ENCODE measurements around the gene BCAM.

The BCAM gene

GRCh38 chr19:44812142-44812718 lies 3.3 kb downstream of the BCAM start:
- no peak overlapping the region for H3K4me3 ChIP-seq (replicated peaks; ENCODE audit: low read depth, low read length)
- H3K36me3 ChIP-seq (ENCODE audit: control insufficient read depth, insufficient read depth, low read length): no peaks in the 10 kb centered on the region
- DNase-seq (ENCODE audit: extremely low read depth, insufficient read length): no peak
- H3K27me3 ChIP-seq (replicated peaks; ENCODE audit: control insufficient read depth, insufficient read depth, low read length): no peaks in the 10 kb centered on the region; the same call in 1 of the 2 replicates
- TF ChIP-seq, protein P1, sequence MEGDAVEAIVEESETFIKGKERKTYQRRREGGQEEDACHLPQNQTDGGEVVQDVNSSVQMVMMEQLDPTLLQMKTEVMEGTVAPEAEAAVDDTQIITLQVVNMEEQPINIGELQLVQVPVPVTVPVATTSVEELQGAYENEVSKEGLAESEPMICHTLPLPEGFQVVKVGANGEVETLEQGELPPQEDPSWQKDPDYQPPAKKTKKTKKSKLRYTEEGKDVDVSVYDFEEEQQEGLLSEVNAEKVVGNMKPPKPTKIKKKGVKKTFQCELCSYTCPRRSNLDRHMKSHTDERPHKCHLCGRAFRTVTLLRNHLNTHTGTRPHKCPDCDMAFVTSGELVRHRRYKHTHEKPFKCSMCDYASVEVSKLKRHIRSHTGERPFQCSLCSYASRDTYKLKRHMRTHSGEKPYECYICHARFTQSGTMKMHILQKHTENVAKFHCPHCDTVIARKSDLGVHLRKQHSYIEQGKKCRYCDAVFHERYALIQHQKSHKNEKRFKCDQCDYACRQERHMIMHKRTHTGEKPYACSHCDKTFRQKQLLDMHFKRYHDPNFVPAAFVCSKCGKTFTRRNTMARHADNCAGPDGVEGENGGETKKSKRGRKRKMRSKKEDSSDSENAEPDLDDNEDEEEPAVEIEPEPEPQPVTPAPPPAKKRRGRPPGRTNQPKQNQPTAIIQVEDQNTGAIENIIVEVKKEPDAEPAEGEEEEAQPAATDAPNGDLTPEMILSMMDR (IDR thresholded peaks at IDR 0.05; ENCODE audit: insufficient read depth, low read length, poor library complexity, severe bottlenecking): no peak

- TF ChIP-seq, protein P1 (IDR thresholded peaks at IDR 0.05; ENCODE audit: insufficient read depth, low read length, poor library complexity, severe bottlenecking): no peak
- no peaks in the 10 kb centered on the region; the same call in none of the 2 replicates for H3K27me3 ChIP-seq (replicated peaks; ENCODE audit: control insufficient read depth, insufficient read depth, low read length)
- H3K4me3 ChIP-seq (replicated peaks; ENCODE audit: low read depth, low read length): no peak overlapping the region
- no peak for DNase-seq (ENCODE audit: extremely low read depth, insufficient read length)
- no peaks in the 10 kb centered on the region for H3K36me3 ChIP-seq (ENCODE audit: control insufficient read depth, insufficient read depth, low read length)
These were observed 4.4 kb downstream of the BCAM start for GRCh38 chr19:44813070-44813840.

GRCh38 chr19:44813841-44814470 lies 5.1 kb downstream of the BCAM start:
- TF ChIP-seq, protein P1 (IDR thresholded peaks at IDR 0.05; ENCODE audit: insufficient read depth, low read length, poor library complexity, severe bottlenecking): no peak
- no peaks in the 10 kb centered on the region; the same call in none of the 2 replicates for H3K27me3 ChIP-seq (replicated peaks; ENCODE audit: control insufficient read depth, insufficient read depth, low read length)
- no peaks in the 10 kb centered on the region for H3K36me3 ChIP-seq (ENCODE audit: control insufficient read depth, insufficient read depth, low read length)
- H3K4me3 ChIP-seq (replicated peaks; ENCODE audit: low read depth, low read length): no peak overlapping the region
- no peak for DNase-seq (ENCODE audit: extremely low read depth, insufficient read length)

DNA sequence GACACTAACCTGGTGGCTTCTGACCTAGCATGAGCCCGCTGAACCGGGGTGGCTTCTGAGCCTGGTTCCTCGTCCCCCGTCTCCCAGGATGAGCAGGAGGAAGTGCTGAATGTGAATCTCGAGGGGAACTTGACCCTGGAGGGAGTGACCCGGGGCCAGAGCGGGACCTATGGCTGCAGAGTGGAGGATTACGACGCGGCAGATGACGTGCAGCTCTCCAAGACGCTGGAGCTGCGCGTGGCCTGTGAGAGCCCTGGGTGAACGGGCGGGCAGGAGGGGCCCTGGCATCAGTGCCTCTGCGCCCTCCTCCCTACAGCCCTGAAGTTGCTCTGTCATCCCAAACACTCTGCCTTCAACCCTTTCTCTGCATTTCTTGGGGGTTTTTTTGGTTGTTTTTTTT lies 5.6 kb downstream of the BCAM start:
- Histone ChIP-seq H3K4me3 (replicated peaks; ENCODE audit: low read depth, low read length) (no peak overlapping the region), H3K36me3 (ENCODE audit: control insufficient read depth, insufficient read depth, low read length) (no peaks in the 10 kb centered on the region), H3K27me3 (replicated peaks; ENCODE audit: control insufficient read depth, insufficient read depth, low read length) (no peaks in the 10 kb centered on the region; the same call in none of the 2 replicates)
- no peak for DNase-seq (ENCODE audit: extremely low read depth, insufficient read length)
- TF ChIP-seq, protein P1 (IDR thresholded peaks at IDR 0.05; ENCODE audit: insufficient read depth, low read length, poor library complexity, severe bottlenecking): no peak

DNA sequence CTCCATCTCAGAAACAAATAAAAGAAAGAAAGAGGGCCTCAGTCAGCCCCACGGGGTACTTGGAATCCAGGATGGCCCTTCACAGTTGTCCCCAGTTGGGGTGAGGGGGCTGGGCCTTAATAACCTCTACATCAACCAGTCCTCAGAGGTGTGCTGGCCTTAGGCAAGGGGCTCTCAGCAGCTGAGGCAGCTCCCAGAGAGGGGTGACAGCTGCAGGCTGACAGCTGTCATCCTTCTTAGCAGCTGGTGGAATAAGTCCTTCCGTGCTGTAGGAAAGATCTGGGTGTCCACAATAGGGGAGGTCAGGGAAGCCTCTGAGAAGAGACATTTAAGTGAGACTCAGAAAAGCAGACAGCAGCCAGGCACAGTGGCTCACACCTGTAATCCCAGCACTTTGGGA lies 7.4 kb downstream of the BCAM start:
- no peaks in the 10 kb centered on the region; the same call in none of the 2 replicates for H3K27me3 ChIP-seq (replicated peaks; ENCODE audit: control insufficient read depth, insufficient read depth, low read length)
- DNase-seq (ENCODE audit: extremely low read depth, insufficient read length): no peak
- no peaks in the 10 kb centered on the region for H3K36me3 ChIP-seq (ENCODE audit: control insufficient read depth, insufficient read depth, low read length)
- TF ChIP-seq, protein P1 (IDR thresholded peaks at IDR 0.05; ENCODE audit: insufficient read depth, low read length, poor library complexity, severe bottlenecking): no peak
- H3K4me3 ChIP-seq (replicated peaks; ENCODE audit: low read depth, low read length): no peak overlapping the region

All from GM06990 (cell line).